Endodermal cell (in vitro differentiated cells): ENCODE measurements around the gene SLC25A39. TPM values are rescaled to one million over a fixed set of nuclear protein-coding genes. Genes with fewer than 3 reads are reported as not detected.

Source experiments
- DNase-seq: peaks from one replicate; pipeline ENCODE4 v3.0.0-alpha.2; 2017
- H3K27ac ChIP-seq: 2 replicates; pipeline ENCODE4 v1.5.1; 2013; ENCODE audit warnings: mild to moderate bottlenecking, low read depth, low read length, moderate library complexity
- H3K27me3 ChIP-seq: 2 replicates; pipeline ENCODE4 v1.6.1; 2013; ENCODE audit warnings: mild to moderate bottlenecking, low read length, moderate library complexity; ENCODE audit not compliant: insufficient read depth, control insufficient read depth, poor library complexity, severe bottlenecking
- H3K36me3 ChIP-seq: 2 replicates; pipeline ENCODE4 v1.7.0; 2013; ENCODE audit warnings: mild to moderate bottlenecking, low read length, moderate library complexity; ENCODE audit not compliant: control insufficient read depth, insufficient read depth
- H3K4me1 ChIP-seq: one replicate; pipeline ENCODE4 v1.7.0; 2013; ENCODE audit warnings: low read length; ENCODE audit not compliant: control insufficient read depth, insufficient read depth
- H3K4me3 ChIP-seq: 2 replicates; pipeline ENCODE4 v1.5.1; 2013; ENCODE audit warnings: mild to moderate bottlenecking, low read length, moderate library complexity
- H3K9ac ChIP-seq: 2 replicates; pipeline ENCODE4 v1.6.1; 2013; ENCODE audit warnings: mild to moderate bottlenecking, low read length, moderate library complexity; ENCODE audit not compliant: poor library complexity, severe bottlenecking; ENCODE audit errors: extremely low read depth
- H3K9me3 ChIP-seq: 2 replicates; pipeline ENCODE4 v1.6.1; 2013; ENCODE audit warnings: mild to moderate bottlenecking, low read length, moderate library complexity; ENCODE audit not compliant: control insufficient read depth
- H3K27ac Mint-ChIP-seq: 2 replicates; pipeline ENCODE4 v1.8.0; 2020; ENCODE audit warnings: mixed read lengths
- H3K27me3 Mint-ChIP-seq: 2 replicates; pipeline ENCODE4 v1.8.0; 2021; ENCODE audit warnings: mild to moderate bottlenecking, mixed read lengths; ENCODE audit not compliant: insufficient read depth
- H3K36me3 Mint-ChIP-seq: 2 replicates; pipeline ENCODE4 v1.8.0; 2020; ENCODE audit warnings: low read depth, mixed read lengths
- H3K4me1 Mint-ChIP-seq: 2 replicates; pipeline ENCODE4 v1.8.0; 2020; ENCODE audit warnings: mixed read lengths
- H3K4me3 Mint-ChIP-seq: 2 replicates; pipeline ENCODE4 v1.8.0; 2020; ENCODE audit warnings: mild to moderate bottlenecking, moderate library complexity, mixed read lengths
- H3K9me3 Mint-ChIP-seq: 2 replicates; pipeline ENCODE4 v1.8.0; 2020; ENCODE audit warnings: mild to moderate bottlenecking, mixed read lengths
- CTCF ChIP-seq: fragments of 200-600 bp; sonication (generic); conservative IDR thresholded peaks from 2 replicates; pipeline ENCODE4 v1.5.0; 2021; ENCODE audit warnings: antibody characterized with exemption, mild to moderate bottlenecking
- WGBS, 2 experiments: methylation state at CpG; one replicate each; pipeline versions ENCODE4 v1.1.5 to v1.1.7; 2013; ENCODE audit warnings: missing lambda C conversion rate in 2 of 2, mixed read lengths in 1 of 2; ENCODE audit not compliant: insufficient coverage in 1 of 2, insufficient read length in 1 of 2; 5-methylcytosine and 5-hydroxymethylcytosine counted together
- total RNA-seq, 2 donors: library from RNA; stranded (reverse); fragmentation: NEBNext Ultra II Directional in 1 of 2; extraction: Animal tissue kit (Norgen Biotek cat#: 25700) in 1 of 2; gene quantifications; 2 replicates in 1 of 2; 3 replicates in 1 of 2; pipeline ENCODE4 v1.2.1, GENCODE V29; 2021

SLC25A39 gene
- total RNA-seq, 2 donors from 2014 or later = 191 to 201 TPM

GRCh38 chr17:44277976-44278375 lies 46.6 kb downstream of the SLC25A39 start:
- no peak overlapping the region for H3K27ac ChIP-seq
- Mint-ChIP-seq H3K27me3 (peaks cover 3% of the 10 kb centered on the region), H3K27ac (no peak overlapping the region), H3K9me3 (no peaks in the 10 kb centered on the region), H3K4me1 (peaks cover 16% of the 10 kb centered on the region), H3K36me3 (no peaks in the 10 kb centered on the region), H3K4me3 (no peak overlapping the region)
- H3K36me3 ChIP-seq = no peaks in the 10 kb centered on the region
- no peaks in the 10 kb centered on the region for H3K4me1 ChIP-seq
- WGBS, 2 experiments = 94% methylated on average over 4 of the region's 4 CpGs
- no peaks in the 10 kb centered on the region for H3K9me3 ChIP-seq
- TF ChIP-seq CTCF = no peak
- H3K27me3 ChIP-seq = no peaks in the 10 kb centered on the region
- DNase-seq = no peak
- H3K4me3 ChIP-seq = no peak overlapping the region
- H3K9ac ChIP-seq = no peak overlapping the region

- WGBS, 2 experiments = 74 to 83% methylated on average over 3 to 5 of the region's 5 CpGs
- Histone ChIP-seq H3K36me3 (no peaks in the 10 kb centered on the region), H3K4me1 (peaks cover 3% of the 10 kb centered on the region), H3K9ac (no peak overlapping the region), H3K27me3 (no peaks in the 10 kb centered on the region), H3K9me3 (no peaks in the 10 kb centered on the region), H3K4me3 (no peak overlapping the region), H3K27ac (no peak overlapping the region)
- no peak for TF ChIP-seq CTCF
- Mint-ChIP-seq H3K36me3 (no peaks in the 10 kb centered on the region), H3K4me1 (peaks cover 17% of the 10 kb centered on the region), H3K4me3 (no peak overlapping the region), H3K9me3 (no peaks in the 10 kb centered on the region), H3K27ac (no peak overlapping the region), H3K27me3 (peaks cover 3% of the 10 kb centered on the region)
- DNase-seq = peak; percentile 84
These were observed 51.0 kb downstream of the SLC25A39 start for GRCh38 chr17:44273607-44274006.

- H3K36me3 Mint-ChIP-seq = no peaks in the 10 kb centered on the region
- peaks cover 3% of the 10 kb centered on the region for H3K27me3 Mint-ChIP-seq
- H3K9ac ChIP-seq = no peak overlapping the region
- no peaks in the 10 kb centered on the region for H3K36me3 ChIP-seq
- H3K9me3 ChIP-seq = no peaks in the 10 kb centered on the region
- H3K9me3 Mint-ChIP-seq = no peaks in the 10 kb centered on the region
- no peak overlapping the region for H3K4me3 Mint-ChIP-seq
- no peak overlapping the region for H3K27ac Mint-ChIP-seq
- peaks cover 3% of the 10 kb centered on the region for H3K4me1 ChIP-seq
- 82 to 88% methylated on average over 2 to 6 of the region's 6 CpGs for WGBS, 2 experiments
- TF ChIP-seq CTCF = no peak
- no peak overlapping the region for H3K27ac ChIP-seq
- H3K4me3 ChIP-seq = no peak overlapping the region
- no peaks in the 10 kb centered on the region for H3K27me3 ChIP-seq
- H3K4me1 Mint-ChIP-seq = peaks cover 17% of the 10 kb centered on the region
- no peak for DNase-seq
These were observed 51.7 kb downstream of the SLC25A39 start for GRCh38 chr17:44272954-44273353.
